K562 (cell line): Measurements from ENCODE around the gene LRRC75A. TPM values are rescaled to one million over a fixed set of nuclear protein-coding genes. Genes with fewer than 3 reads are reported as not detected.

Experiments used
- ATAC-seq: fragments of 200-7000 bp; cut with Tn5 transposase; 3 replicates; pipeline ENCODE4 v1.9.1; 2020; ENCODE audit warnings: moderate library complexity
- BruUV-seq: library from RNA; stranded (reverse); fragments of 400-500 nt; replicated peaks from 2 replicates; lab custom pipeline; 2021; lab: Mats Ljungman, UMichigan
- CTCF ChIA-PET: fragments of 300-600 bp; formaldehyde crosslinking; extraction: SDS; loops from one replicate; lab custom pipeline; 2021; ENCODE audit warnings: low intra/inter-chr PET ratio; lab: Yijun Ruan, JAX
- POLR2A ChIA-PET: fragments of 300-600, 350-650 bp; sonication (Branson Sonifier 250); formaldehyde crosslinking; extraction: SDS; loops from one replicate; lab custom pipeline; 2021; ENCODE audit warnings: antibody characterized with exemption, inconsistent platforms; lab: Yijun Ruan, JAX
- DNase-seq, 4 experiments: peaks; one replicate each; pipeline versions ENCODE4 v3.0.0 to v3.0.0-alpha.2; 2011 to 2018; ENCODE audit warnings: low spot score in 3 of 4, mixed read lengths in 3 of 4; ENCODE audit errors: extremely low read depth in 1 of 4
- FAIRE-seq: peaks from 2 replicates; lab custom pipeline; 2011; peaks lifted over from hg19 to GRCh38; lab: Jason Lieb, UNC
- H2AFZ ChIP-seq: 2 replicates; pipeline ENCODE4 v1.6.0; 2011; ENCODE audit warnings: low read depth, low read length, control low read depth, inconsistent platforms
- H3K27ac ChIP-seq: fragments of 200-600 bp; 3 replicates; pipeline ENCODE4 v1.8.0; 2011; ENCODE audit warnings: low read depth, mild to moderate bottlenecking, control low read depth, inconsistent platforms, low read length, moderate library complexity, mixed read lengths; ENCODE audit errors: extremely low read depth
- H3K27me3 ChIP-seq, 2 experiments: fragments of 300-600 bp in 1 of 2; 2 replicates in 1 of 2; 3 replicates in 1 of 2; pipeline versions ENCODE4 v1.6.0 to v1.8.0; 2011; ENCODE audit warnings: inconsistent platforms in 2 of 2, low read length in 2 of 2, mild to moderate bottlenecking in 1 of 2, mixed read lengths in 1 of 2, moderate library complexity in 1 of 2; ENCODE audit not compliant: control insufficient read depth in 2 of 2, insufficient read depth in 2 of 2
- H3K36me3 ChIP-seq: fragments of 300-600 bp; 3 replicates; pipeline ENCODE4 v1.8.0; 2011; ENCODE audit warnings: mild to moderate bottlenecking, low read length, inconsistent platforms; ENCODE audit not compliant: control insufficient read depth, insufficient read depth
- H3K4me1 ChIP-seq, 2 experiments: fragments of 200-600 bp in 1 of 2; replicated peaks in 1 of 2; 2 replicates in 1 of 2; 3 replicates in 1 of 2; pipeline versions ENCODE4 v1.5.1 to v1.8.0; 2011; ENCODE audit warnings: inconsistent platforms in 2 of 2, low read length in 2 of 2, mild to moderate bottlenecking in 1 of 2, mixed read lengths in 1 of 2, moderate library complexity in 1 of 2; ENCODE audit not compliant: control insufficient read depth in 2 of 2, insufficient read depth in 2 of 2
- H3K4me2 ChIP-seq: 2 replicates; pipeline ENCODE4 v1.6.1; 2011; ENCODE audit warnings: low read length, control low read depth, inconsistent platforms, mixed read lengths; ENCODE audit not compliant: insufficient read depth
- H3K4me3 ChIP-seq: fragments of 200-600 bp; sonication (generic), shearing (Covaris generic); 2 replicates; pipeline ENCODE4 v1.5.1; 2016; ENCODE audit warnings: control low read depth, inconsistent platforms
- H3K79me2 ChIP-seq: fragments of 200-600 bp; 3 replicates; pipeline ENCODE4 v1.8.0; 2011; ENCODE audit warnings: low read length, inconsistent platforms; ENCODE audit not compliant: control insufficient read depth, insufficient read depth
- H3K9ac ChIP-seq, 2 experiments: 2 replicates each; pipeline versions ENCODE4 v1.6.0 to v1.6.1; 2011; ENCODE audit warnings: low read depth in 2 of 2, low read length in 2 of 2, control low read depth in 1 of 2, inconsistent platforms in 1 of 2, mild to moderate bottlenecking in 1 of 2, mixed read lengths in 1 of 2; ENCODE audit not compliant: insufficient read depth in 1 of 2
- H3K9me1 ChIP-seq: one replicate; pipeline ENCODE4 v1.6.0; 2011; ENCODE audit warnings: inconsistent platforms, mild to moderate bottlenecking, low read length, moderate library complexity; ENCODE audit not compliant: control insufficient read depth, insufficient read depth
- H3K9me3 ChIP-seq: replicated peaks from 2 replicates; pipeline ENCODE4 v1.5.1; 2011; ENCODE audit warnings: low read depth, low read length, inconsistent platforms; ENCODE audit not compliant: control insufficient read depth, insufficient read depth
- H4K20me1 ChIP-seq: replicated peaks from 2 replicates; pipeline ENCODE4 v1.6.1; 2011; ENCODE audit warnings: low read length, inconsistent platforms, mixed read lengths; ENCODE audit not compliant: control insufficient read depth, insufficient read depth
- BCLAF1 ChIP-seq, 2 experiments: fragments of 450-650 bp in 1 of 2; IDR thresholded peaks; 2 replicates each; pipeline ENCODE4 v1.6.1; 2011 to 2017; ENCODE audit warnings: low read depth in 2 of 2, antibody characterized with exemption in 1 of 2, borderline replicate concordance in 1 of 2, low read length in 1 of 2, mild to moderate bottlenecking in 1 of 2, mixed read lengths in 1 of 2; ENCODE audit not compliant: control insufficient read depth in 1 of 2
- CBX2 ChIP-seq: fragments of 200-600 bp; sonication (generic); IDR thresholded peaks from one replicate; pipeline ENCODE4 v1.6.1; 2012; ENCODE audit warnings: mild to moderate bottlenecking, low read length, inconsistent platforms; ENCODE audit not compliant: insufficient read depth, poor library complexity, severe bottlenecking
- CREB3 ChIP-seq: fragments of 450-650 bp; conservative IDR thresholded peaks from 2 replicates; pipeline ENCODE4 v1.6.1; 2016; ENCODE audit warnings: missing genetic modification characterization, low read depth, mild to moderate bottlenecking, missing compliant biosample characterization, moderate library complexity
- EWSR1 ChIP-seq: fragments of 450-650 bp; IDR thresholded peaks from 2 replicates; pipeline ENCODE4 v1.6.1; 2018; ENCODE audit warnings: borderline replicate concordance, mild to moderate bottlenecking, low read depth, moderate library complexity; ENCODE audit not compliant: partially characterized antibody
- HLTF ChIP-seq: fragments of 450-650 bp; IDR thresholded peaks from 2 replicates; pipeline ENCODE4 v1.6.1; 2016
- HMGN3 ChIP-seq: IDR thresholded peaks from 2 replicates; pipeline ENCODE4 v1.6.1; 2011; ENCODE audit warnings: borderline replicate concordance, low read depth, mild to moderate bottlenecking, mixed read lengths, low read length; ENCODE audit not compliant: insufficient read length; ENCODE audit errors: extremely low read depth
- JUND ChIP-seq, 2 experiments: IDR thresholded peaks; 2 replicates in 1 of 2; 3 replicates in 1 of 2; pipeline ENCODE4 v1.6.1; 2011; ENCODE audit warnings: borderline replicate concordance in 2 of 2, low read depth in 2 of 2, low read length in 2 of 2, improper control_type of control experiment in 1 of 2, missing biosample characterization in 1 of 2, missing genetic modification characterization in 1 of 2, missing genetic modification reagents in 1 of 2
- KLF1 ChIP-seq: fragments of 450-650 bp; IDR thresholded peaks from 2 replicates; pipeline ENCODE4 v1.6.1; 2016; ENCODE audit warnings: missing genetic modification characterization, missing compliant biosample characterization
- NFRKB ChIP-seq: fragments of 450-650 bp; IDR thresholded peaks from 2 replicates; pipeline ENCODE4 v1.6.1; 2016; ENCODE audit warnings: low read depth
- PCBP1 ChIP-seq: fragments of 200-400 bp; formaldehyde crosslinking; IDR thresholded peaks from 2 replicates; pipeline ENCODE4 v1.6.1; 2018; ENCODE audit warnings: mild to moderate bottlenecking, low read depth, low read length; ENCODE audit not compliant: poor library complexity, severe bottlenecking
- PHB ChIP-seq: fragments of 250-450 bp; sonication (Bioruptor Pico); IDR thresholded peaks from 2 replicates; pipeline ENCODE4 v1.5.0; 2021
- POLR2A ChIP-seq: fragments of 450-650 bp; conservative IDR thresholded peaks from 2 replicates; pipeline ENCODE4 v1.6.1; 2016
- POLR2AphosphoS5 ChIP-seq: IDR thresholded peaks from 2 replicates; pipeline ENCODE4 v1.6.1; 2011; ENCODE audit warnings: mild to moderate bottlenecking, low read depth, low read length, moderate library complexity; ENCODE audit not compliant: control insufficient read depth, insufficient read depth
- PRMT5 ChIP-seq: sonication (generic); formaldehyde crosslinking; IDR thresholded peaks from 2 replicates; pipeline ENCODE4 v1.5.0; 2020; ENCODE audit warnings: missing genetic modification reagents
- RBBP5 ChIP-seq: fragments of 200-600 bp; sonication (generic); IDR thresholded peaks from 2 replicates; pipeline ENCODE4 v1.6.1; 2012; ENCODE audit warnings: borderline replicate concordance, mild to moderate bottlenecking, low read length, control low read depth, inconsistent platforms; ENCODE audit not compliant: insufficient read depth, poor library complexity, severe bottlenecking
- SNRNP70 ChIP-seq: fragments of 200-400 bp; formaldehyde crosslinking; optimal IDR thresholded peaks from 2 replicates; pipeline ENCODE3; 2017; ENCODE audit warnings: low read depth, low read length
- WGBS: fragments of 100-300 bp; shearing (Covaris generic); methylation state at CpG from one replicate; pipeline ENCODE4 v1.1.6; 2016; ENCODE audit warnings: low coverage, mixed read lengths; ENCODE audit not compliant: insufficient coverage; ENCODE audit errors: missing lambda C conversion rate; 5-methylcytosine and 5-hydroxymethylcytosine counted together
- in situ Hi-C: fragments of 300-500 bp; cut with MboI; formaldehyde crosslinking; loops from 4 replicates; pipeline ENCODE4 v1.15.0; 2018; ENCODE audit warnings: inconsistent platforms, mixed read lengths
- intact Hi-C: fragments of 100-400 bp; cut with micrococcal nuclease; formaldehyde crosslinking; loops from 2 replicates; pipeline ENCODE4 v1.14.2; 2022
- polyA plus RNA-seq, 8 experiments: library from polyadenylated mRNA; depleted of rRNA in 4 of 8; stranded (reverse) in 5 of 8; unstranded in 3 of 8; fragments of >200 nt; fragmentation: Nextera tagmentation in 2 of 8; fragmentation: Illumina TruSeq in 1 of 8; extraction: Ambion mirVana in 2 of 8; extraction: Trizol in 1 of 8; gene quantifications; 2 replicates each; pipeline versions ENCODE4 v1.2.1 to v1.2.3, GENCODE V29; 2011 to 2014; ENCODE audit warnings: inconsistent platforms in 1 of 8, missing spikeins in 1 of 8
- total RNA-seq, 7 experiments: library from RNA; depleted of rRNA in 6 of 7; stranded (reverse); fragments of >200 nt in 6 of 7; fragmentation: Illumina TruSeq in 2 of 7; extraction: Trizol in 2 of 7; gene quantifications; 2 replicates each; pipeline versions ENCODE4 v1.2.1 to v1.2.3, GENCODE V29; 2011 to 2021; ENCODE audit warnings: low replicate concordance in 1 of 7

LRRC75A gene
- total and polyA plus RNA-seq, 9 of the 15 experiments (the other 6 are each of a cell fraction or from before 2014, with no cell fraction given) = 0.04 to 0.34 (median 0.08) TPM; not detected in 5

- ATAC-seq (peak; percentile 16), DNase-seq (peak in 2 of 4 experiments; percentile 39 to 45), FAIRE-seq (no peak)
- WGBS = 47% methylated on average over 3 of the region's 6 CpGs
- Histone ChIP-seq H3K36me3 (peaks cover 93% of the 10 kb centered on the region), H3K27ac (no peak overlapping the region), H3K27me3 (no peaks in the 10 kb centered on the region), H2AFZ (no peak overlapping the region), H3K9me1 (peaks cover 10% of the 10 kb centered on the region), H3K79me2 (peaks cover 60% of the 10 kb centered on the region), H3K4me2 (no peak overlapping the region), H3K9ac (peak overlapping the region in 1 of 2 experiments; percentile 88; a peak in 2 of 4 replicates), H3K4me3 (no peak overlapping the region), H3K4me1 (peaks cover 26% of the 10 kb centered on the region in 2 experiments), H4K20me1 (peaks cover 66% of the 10 kb centered on the region), H3K9me3 (no peaks in the 10 kb centered on the region)
- BruUV-seq = no TSS peak
- ChIA-PET POLR2A (interaction anchor here (0.6 to 0.8 kb wide), 3 partner anchors 48 to 1151 kb away, joined by 3 to 4 read pairs (median 3); partner anchors contain the start of gene UBB), CTCF (no interaction called here)
- intact Hi-C loops = no loop called here
- in situ Hi-C loops = no loop called here
- TF ChIP-seq POLR2AphosphoS5 = peak; percentile 59; the same call in 1 of the 2 replicates
- TF ChIP-seq NFRKB = no peak
- no peak for TF ChIP-seq HMGN3
- no peak for TF ChIP-seq KLF1
- TF ChIP-seq BCLAF1 (IDR thresholded peaks at IDR 0.05; ENCODE audit: borderline replicate concordance in 1 of 2, control insufficient read depth in 1 of 2, low read depth in 2 of 2, low read length in 1 of 2) = no peak
- no peak for TF ChIP-seq JUND (IDR thresholded peaks at IDR 0.05; ENCODE audit: borderline replicate concordance, low read depth, low read length)
- no peak for TF ChIP-seq JUND (tag; IDR thresholded peaks at IDR 0.05; ENCODE audit: borderline replicate concordance, low read depth, low read length)
- TF ChIP-seq SNRNP70 = peak; percentile 51
- no peak for TF ChIP-seq CBX2
- no peak for TF ChIP-seq RBBP5
- TF ChIP-seq HLTF = no peak
- TF ChIP-seq PCBP1 = no peak
- TF ChIP-seq CREB3 = no peak
- no peak for TF ChIP-seq PRMT5
- peak; percentile 22; the same call in 1 of the 2 replicates for TF ChIP-seq POLR2A
- TF ChIP-seq PHB (CRISPR knock-in tag) = no peak
- peak; percentile 69 for TF ChIP-seq EWSR1
Measured at GRCh38 chr17:16444258-16444886, 47.6 kb downstream of the LRRC75A start.
